Measurements from ENCODE around the gene APOA1.
A peak's percentile ranks its signal among the peaks of the same experiment; 100 is the strongest.

The APOA1 gene

DNA sequence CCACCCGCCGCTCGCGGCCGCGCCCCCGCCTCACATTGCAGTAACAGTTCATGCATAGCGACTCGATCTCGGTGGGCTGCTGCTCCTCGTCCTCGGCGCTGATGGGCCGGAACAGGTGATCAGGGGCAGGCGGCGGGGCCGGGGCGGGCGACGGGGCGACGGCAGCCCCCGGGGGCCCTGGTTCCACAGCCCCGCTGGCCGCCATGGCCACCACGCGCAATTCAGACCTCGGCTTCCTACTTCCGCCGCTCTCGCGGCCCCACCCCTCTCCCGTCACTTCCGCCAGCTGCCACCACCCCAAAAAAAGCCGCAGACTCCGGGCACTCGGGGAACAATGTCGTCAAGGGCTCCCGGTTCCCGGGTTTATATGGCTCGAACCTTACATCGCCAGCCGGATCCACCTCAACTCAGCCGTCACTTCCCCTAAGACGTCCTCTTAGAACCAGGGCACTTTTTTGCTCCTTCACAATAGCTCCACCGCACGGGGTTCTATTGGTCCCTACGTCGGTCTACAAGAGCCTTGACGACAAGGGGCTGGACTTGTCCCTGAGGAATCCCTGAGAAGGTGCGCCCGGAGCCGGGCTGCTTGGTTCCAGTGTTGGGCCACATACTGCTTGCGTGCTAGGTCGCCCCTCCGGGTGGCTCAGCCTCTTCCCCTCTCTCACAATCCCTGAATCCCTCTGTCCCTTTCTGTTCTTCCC is 49.5 kb downstream of the APOA1 start, which contains the start of gene ZPR1:
ZPR1 (minus strand) TSS at position 238 of the 701 bp plus-strand sequence; CDS start at position 205, 33 bp downstream.
- Histone ChIP-seq H3K4me3 (replicated peaks; ENCODE audit: insufficient read depth, low read length) (peak within 1 kb of the TSS; percentile 92), H3K27me3 (ENCODE audit: insufficient read depth, poor library complexity, severe bottlenecking) (no peaks in the 10 kb centered on the region), H3K27ac (replicated peaks) (peak within 1 kb of the TSS; percentile 70)
- peak; percentile 82 for TF ChIP-seq GABPA (IDR thresholded peaks at IDR 0.05; ENCODE audit: low read depth)
- TF ChIP-seq, protein P1, sequence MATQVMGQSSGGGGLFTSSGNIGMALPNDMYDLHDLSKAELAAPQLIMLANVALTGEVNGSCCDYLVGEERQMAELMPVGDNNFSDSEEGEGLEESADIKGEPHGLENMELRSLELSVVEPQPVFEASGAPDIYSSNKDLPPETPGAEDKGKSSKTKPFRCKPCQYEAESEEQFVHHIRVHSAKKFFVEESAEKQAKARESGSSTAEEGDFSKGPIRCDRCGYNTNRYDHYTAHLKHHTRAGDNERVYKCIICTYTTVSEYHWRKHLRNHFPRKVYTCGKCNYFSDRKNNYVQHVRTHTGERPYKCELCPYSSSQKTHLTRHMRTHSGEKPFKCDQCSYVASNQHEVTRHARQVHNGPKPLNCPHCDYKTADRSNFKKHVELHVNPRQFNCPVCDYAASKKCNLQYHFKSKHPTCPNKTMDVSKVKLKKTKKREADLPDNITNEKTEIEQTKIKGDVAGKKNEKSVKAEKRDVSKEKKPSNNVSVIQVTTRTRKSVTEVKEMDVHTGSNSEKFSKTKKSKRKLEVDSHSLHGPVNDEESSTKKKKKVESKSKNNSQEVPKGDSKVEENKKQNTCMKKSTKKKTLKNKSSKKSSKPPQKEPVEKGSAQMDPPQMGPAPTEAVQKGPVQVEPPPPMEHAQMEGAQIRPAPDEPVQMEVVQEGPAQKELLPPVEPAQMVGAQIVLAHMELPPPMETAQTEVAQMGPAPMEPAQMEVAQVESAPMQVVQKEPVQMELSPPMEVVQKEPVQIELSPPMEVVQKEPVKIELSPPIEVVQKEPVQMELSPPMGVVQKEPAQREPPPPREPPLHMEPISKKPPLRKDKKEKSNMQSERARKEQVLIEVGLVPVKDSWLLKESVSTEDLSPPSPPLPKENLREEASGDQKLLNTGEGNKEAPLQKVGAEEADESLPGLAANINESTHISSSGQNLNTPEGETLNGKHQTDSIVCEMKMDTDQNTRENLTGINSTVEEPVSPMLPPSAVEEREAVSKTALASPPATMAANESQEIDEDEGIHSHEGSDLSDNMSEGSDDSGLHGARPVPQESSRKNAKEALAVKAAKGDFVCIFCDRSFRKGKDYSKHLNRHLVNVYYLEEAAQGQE (IDR thresholded peaks at IDR 0.05; ENCODE audit: insufficient replicate concordance, low read depth) = no peak
- peak; percentile 74; the same call in 1 of the 2 replicates for TF ChIP-seq POLR2AphosphoS5 (IDR thresholded peaks at IDR 0.05; ENCODE audit: low read depth)
- DNase-seq (ENCODE audit: low read depth in 1 of 2, low spot score in 1 of 2) = peak; percentile 59 to 81

DNA sequence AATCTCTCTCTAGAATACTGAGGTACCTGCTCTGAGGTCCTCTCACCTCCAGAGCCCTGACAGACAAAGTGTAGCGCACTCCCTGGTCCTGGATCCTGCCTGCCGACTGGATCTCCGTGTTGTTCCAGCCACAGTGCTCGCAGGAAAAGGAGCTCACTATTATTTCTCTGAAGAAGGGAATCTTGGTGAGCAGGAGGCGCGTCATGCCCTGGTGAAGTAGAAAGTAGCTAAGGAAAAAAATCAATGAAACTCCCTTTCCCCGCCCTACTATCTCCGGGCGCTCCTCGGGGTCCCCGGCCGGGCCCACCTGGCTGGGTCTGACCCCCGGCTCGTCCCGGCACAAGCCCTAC is 50.0 kb downstream of the APOA1 start:
- TF ChIP-seq, protein P1 (IDR thresholded peaks at IDR 0.05; ENCODE audit: insufficient replicate concordance, low read depth) = no peak
- TF ChIP-seq GABPA (IDR thresholded peaks at IDR 0.05; ENCODE audit: low read depth) = no peak
- no peak for TF ChIP-seq SPI1 (IDR thresholded peaks at IDR 0.05; ENCODE audit: borderline replicate concordance, low read depth)
- TF ChIP-seq POLR2AphosphoS5 (IDR thresholded peaks at IDR 0.05; ENCODE audit: low read depth) = no peak
- TF ChIP-seq, protein P2, sequence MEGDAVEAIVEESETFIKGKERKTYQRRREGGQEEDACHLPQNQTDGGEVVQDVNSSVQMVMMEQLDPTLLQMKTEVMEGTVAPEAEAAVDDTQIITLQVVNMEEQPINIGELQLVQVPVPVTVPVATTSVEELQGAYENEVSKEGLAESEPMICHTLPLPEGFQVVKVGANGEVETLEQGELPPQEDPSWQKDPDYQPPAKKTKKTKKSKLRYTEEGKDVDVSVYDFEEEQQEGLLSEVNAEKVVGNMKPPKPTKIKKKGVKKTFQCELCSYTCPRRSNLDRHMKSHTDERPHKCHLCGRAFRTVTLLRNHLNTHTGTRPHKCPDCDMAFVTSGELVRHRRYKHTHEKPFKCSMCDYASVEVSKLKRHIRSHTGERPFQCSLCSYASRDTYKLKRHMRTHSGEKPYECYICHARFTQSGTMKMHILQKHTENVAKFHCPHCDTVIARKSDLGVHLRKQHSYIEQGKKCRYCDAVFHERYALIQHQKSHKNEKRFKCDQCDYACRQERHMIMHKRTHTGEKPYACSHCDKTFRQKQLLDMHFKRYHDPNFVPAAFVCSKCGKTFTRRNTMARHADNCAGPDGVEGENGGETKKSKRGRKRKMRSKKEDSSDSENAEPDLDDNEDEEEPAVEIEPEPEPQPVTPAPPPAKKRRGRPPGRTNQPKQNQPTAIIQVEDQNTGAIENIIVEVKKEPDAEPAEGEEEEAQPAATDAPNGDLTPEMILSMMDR (IDR thresholded peaks at IDR 0.05; ENCODE audit: insufficient read depth, low read length) = no peak
- no peak for DNase-seq (ENCODE audit: low read depth in 1 of 2, low spot score in 1 of 2)
- Histone ChIP-seq H3K27me3 (ENCODE audit: insufficient read depth, poor library complexity, severe bottlenecking) (no peaks in the 10 kb centered on the region), H3K27ac (replicated peaks) (peak overlapping the region; percentile 70), H3K4me3 (replicated peaks; ENCODE audit: insufficient read depth, low read length) (peak overlapping the region; percentile 92)

DNA sequence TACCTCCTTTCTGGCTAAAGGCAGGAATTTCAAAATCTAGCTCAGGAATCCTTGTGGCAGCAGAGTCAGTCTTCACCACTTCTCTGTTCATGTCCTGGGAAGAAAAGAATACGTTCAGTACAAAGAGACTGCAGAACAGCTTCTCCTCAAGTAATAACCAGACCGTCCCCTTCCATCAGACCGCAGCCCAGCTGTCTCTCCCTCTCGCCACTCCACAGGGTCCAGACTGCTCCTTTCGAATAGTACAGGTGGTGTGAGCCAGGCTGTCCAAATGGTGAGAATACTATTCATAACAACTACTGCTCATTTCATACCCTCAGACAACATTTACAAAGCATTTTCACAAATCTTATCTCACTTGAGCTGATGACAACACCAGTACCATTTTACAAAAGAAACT is 50.5 kb downstream of the APOA1 start:
- H3K27ac ChIP-seq (replicated peaks) = peak overlapping the region; percentile 70
- TF ChIP-seq, protein P1 (IDR thresholded peaks at IDR 0.05; ENCODE audit: insufficient replicate concordance, low read depth) = no peak
- TF ChIP-seq SPI1 (IDR thresholded peaks at IDR 0.05; ENCODE audit: borderline replicate concordance, low read depth) (no peak), POLR2AphosphoS5 (IDR thresholded peaks at IDR 0.05; ENCODE audit: low read depth) (no peak), GABPA (IDR thresholded peaks at IDR 0.05; ENCODE audit: low read depth) (no peak)
- TF ChIP-seq, protein P2 (IDR thresholded peaks at IDR 0.05; ENCODE audit: insufficient read depth, low read length) = no peak
- peak overlapping the region; percentile 92 for H3K4me3 ChIP-seq (replicated peaks; ENCODE audit: insufficient read depth, low read length)
- no peak for DNase-seq (ENCODE audit: low read depth in 1 of 2, low spot score in 1 of 2)
- no peaks in the 10 kb centered on the region for H3K27me3 ChIP-seq (ENCODE audit: insufficient read depth, poor library complexity, severe bottlenecking)

Measured in HL-60 (cell line).